GM18951 (cell line): ENCODE data around the gene RCCD1.
A peak's percentile ranks its signal among the peaks of the same experiment; 100 is the strongest.
"Not testable (repeated sequence)": the region's sequence is repeated elsewhere in the genome, so short reads cannot be mapped to it uniquely, and the experiment has no call there.

Experiments used
- POLR2A ChIP-seq: IDR thresholded peaks from 4 replicates; pipeline ENCODE4 v1.6.1; 2011; ENCODE audit warnings: mild to moderate bottlenecking; ENCODE audit not compliant: insufficient read length, insufficient read depth; ENCODE audit errors: extremely low read depth
- in situ Hi-C: fragments of 300-500 bp; cut with MboI; formaldehyde crosslinking; loops from one replicate; pipeline ENCODE4 v1.12.0; 2022; ENCODE audit warnings: low sequenced_read_pairs, mixed read lengths, inconsistent platforms; ENCODE audit not compliant: unreplicated experiment

Gene RCCD1

GRCh38 chr15:90954712-90955623, at the start of gene RCCD1:
RCCD1 (plus strand) TSS chr15:90954884; CDS start chr15:90956735, 1,851 bp downstream.
- TF ChIP-seq POLR2A: peak; percentile 79
- in situ Hi-C loops: no loop called here

GRCh38 chr15:90905306-90906180, 49.1 kb upstream of the RCCD1 start:
- in situ Hi-C loops: no loop called here

GRCh38 chr15:90906181-90906849, 48.4 kb upstream of the RCCD1 start:
- TF ChIP-seq POLR2A: no peak
- in situ Hi-C loops: no loop called here

More at GRCh38 chr15:90905306-90906180, 49.1 kb upstream of the RCCD1 start:
- no peak for TF ChIP-seq POLR2A

GRCh38 chr15:90907051-90907660, 47.5 kb upstream of the RCCD1 start:
- TF ChIP-seq POLR2A: no peak
- in situ Hi-C loops: no loop called here

GRCh38 chr15:90907838-90908507, 46.7 kb upstream of the RCCD1 start:
- in situ Hi-C loops: no loop called here
- no peak for TF ChIP-seq POLR2A

GRCh38 chr15:90909449-90909848, 45.2 kb upstream of the RCCD1 start:
- in situ Hi-C loops: not testable (repeated sequence)

GRCh38 chr15:90909976-90910375, 44.7 kb upstream of the RCCD1 start:
- no peak for TF ChIP-seq POLR2A
- in situ Hi-C loops: no loop called here

GRCh38 chr15:90910441-90911301, 44.0 kb upstream of the RCCD1 start:
- in situ Hi-C loops: no loop called here

GRCh38 chr15:90911302-90911623, 43.4 kb upstream of the RCCD1 start:
- no peak for TF ChIP-seq POLR2A
- in situ Hi-C loops: no loop called here

More at GRCh38 chr15:90910441-90911301, 44.0 kb upstream of the RCCD1 start:
- no peak for TF ChIP-seq POLR2A

- in situ Hi-C loops: no loop called here
Measured at GRCh38 chr15:90911906-90912769, 42.5 kb upstream of the RCCD1 start.

GRCh38 chr15:90912770-90913075, 42.0 kb upstream of the RCCD1 start:
- in situ Hi-C loops: no loop called here
- TF ChIP-seq POLR2A: no peak

More at GRCh38 chr15:90911906-90912769, 42.5 kb upstream of the RCCD1 start:
- TF ChIP-seq POLR2A: no peak
